Liver (tissue), 9 donors: ENCODE results near the gene USHBP1. TPM values are rescaled to one million over a fixed set of nuclear protein-coding genes. Genes with fewer than 3 reads are reported as not detected.

Source experiments
- DNase-seq: peaks from one replicate; pipeline ENCODE4 v3.0.0-alpha.2; 2017; ENCODE audit warnings: low spot score
- H3K27ac ChIP-seq, 2 donors: one replicate each; pipeline ENCODE4 v1.7.0; 2013; ENCODE audit warnings: inconsistent platforms in 2 of 2, low read length in 2 of 2, control low read depth in 1 of 2, low read depth in 1 of 2, mild to moderate bottlenecking in 1 of 2
- H3K27me3 ChIP-seq, 4 donors: one replicate each; pipeline versions ENCODE4 v1.6.1 to v1.7.0; 2013; ENCODE audit warnings: low read length in 3 of 4, inconsistent platforms in 1 of 4, mild to moderate bottlenecking in 1 of 4, moderate library complexity in 1 of 4; ENCODE audit not compliant: control insufficient read depth in 4 of 4, insufficient read depth in 4 of 4
- H3K36me3 ChIP-seq, 4 donors: one replicate each; pipeline versions ENCODE4 v1.6.1 to v1.7.0; 2013; ENCODE audit warnings: low read length in 3 of 4, mild to moderate bottlenecking in 3 of 4, low read depth in 1 of 4, moderate library complexity in 1 of 4; ENCODE audit not compliant: control insufficient read depth in 4 of 4, insufficient read depth in 3 of 4
- H3K4me1 ChIP-seq, 4 donors: one replicate each; pipeline versions ENCODE4 v1.6.1 to v1.7.0; 2013; ENCODE audit warnings: low read length in 3 of 4, mild to moderate bottlenecking in 3 of 4, moderate library complexity in 1 of 4; ENCODE audit not compliant: control insufficient read depth in 4 of 4, insufficient read depth in 4 of 4
- H3K4me3 ChIP-seq, 3 donors: one replicate each; pipeline versions ENCODE4 v1.6.1 to v1.7.0; 2013; ENCODE audit warnings: low read length in 3 of 3, control low read depth in 1 of 3, low read depth in 1 of 3, mild to moderate bottlenecking in 1 of 3
- H3K9ac ChIP-seq, 2 donors: one replicate each; pipeline ENCODE4 v1.7.0; 2013; ENCODE audit warnings: low read length in 2 of 2, mild to moderate bottlenecking in 2 of 2, moderate library complexity in 2 of 2, control low read depth in 1 of 2, low read depth in 1 of 2
- H3K9me3 ChIP-seq, 4 donors: one replicate each; pipeline versions ENCODE4 v1.6.1 to v1.7.0; 2013; ENCODE audit warnings: low read length in 3 of 4; ENCODE audit not compliant: control insufficient read depth in 4 of 4
- ATF3 ChIP-seq: IDR thresholded peaks from 2 replicates; pipeline ENCODE4 v1.6.1; 2016; ENCODE audit warnings: antibody characterized with exemption
- CTCF ChIP-seq: fragments of 150-350 bp; IDR thresholded peaks from 2 replicates; pipeline ENCODE4 v1.5.1; 2017; ENCODE audit warnings: improper control_type of control experiment, low read depth, low read length; ENCODE audit not compliant: missing input control
- EGR1 ChIP-seq, 2 donors: IDR thresholded peaks; 2 replicates each; pipeline ENCODE4 v1.6.1; 2016 to 2018; ENCODE audit warnings: antibody characterized with exemption in 2 of 2, low read depth in 2 of 2
- FOXA1 ChIP-seq: IDR thresholded peaks from 2 replicates; pipeline ENCODE4 v1.6.1; 2016; ENCODE audit warnings: antibody characterized with exemption
- FOXA2 ChIP-seq: IDR thresholded peaks from 2 replicates; pipeline ENCODE4 v1.6.1; 2016; ENCODE audit warnings: antibody characterized with exemption
- GABPA ChIP-seq, 2 donors: IDR thresholded peaks in 1 of 2; conservative IDR thresholded peaks in 1 of 2; 2 replicates each; pipeline ENCODE4 v1.6.1; 2016; ENCODE audit warnings: antibody characterized with exemption in 2 of 2, mild to moderate bottlenecking in 1 of 2, moderate library complexity in 1 of 2
- HNF4A ChIP-seq, 2 donors: conservative IDR thresholded peaks; 2 replicates each; pipeline ENCODE4 v1.6.1; 2016; ENCODE audit warnings: antibody characterized with exemption in 2 of 2, mild to moderate bottlenecking in 2 of 2
- HNF4G ChIP-seq: IDR thresholded peaks from 2 replicates; pipeline ENCODE4 v1.6.1; 2016; ENCODE audit warnings: antibody characterized with exemption
- JUND ChIP-seq, 2 donors: IDR thresholded peaks; 2 replicates each; pipeline ENCODE4 v1.6.1; 2016; ENCODE audit warnings: antibody characterized with exemption in 2 of 2
- MAX ChIP-seq: IDR thresholded peaks from 2 replicates; pipeline ENCODE4 v1.6.1; 2016; ENCODE audit warnings: antibody characterized with exemption
- NR2F2 ChIP-seq: IDR thresholded peaks from 2 replicates; pipeline ENCODE4 v1.6.1; 2016; ENCODE audit warnings: antibody characterized with exemption
- RAD21 ChIP-seq, 2 donors: IDR thresholded peaks; 2 replicates each; pipeline ENCODE4 v1.6.1; 2016; ENCODE audit warnings: antibody characterized with exemption in 2 of 2, mild to moderate bottlenecking in 2 of 2
- REST ChIP-seq: IDR thresholded peaks from 2 replicates; pipeline ENCODE4 v1.6.1; 2016; ENCODE audit warnings: antibody characterized with exemption, mild to moderate bottlenecking
- SP1 ChIP-seq: IDR thresholded peaks from 2 replicates; pipeline ENCODE4 v1.6.1; 2018; ENCODE audit warnings: antibody characterized with exemption, mild to moderate bottlenecking
- TAF1 ChIP-seq: conservative IDR thresholded peaks from 2 replicates; pipeline ENCODE4 v1.6.1; 2016; ENCODE audit warnings: antibody characterized with exemption, mild to moderate bottlenecking
- YY1 ChIP-seq: IDR thresholded peaks from 2 replicates; pipeline ENCODE4 v1.6.1; 2016; ENCODE audit warnings: antibody characterized with exemption, mild to moderate bottlenecking
- ZBTB33 ChIP-seq: IDR thresholded peaks from 2 replicates; pipeline ENCODE4 v1.6.1; 2016; ENCODE audit warnings: antibody characterized with exemption
- WGBS: extraction: QIAGEN DNeasy Blood & Tissue Kit; methylation state at CpG from one replicate; pipeline ENCODE4 v1.1.7; 2013; 5-methylcytosine and 5-hydroxymethylcytosine counted together
- polyA plus RNA-seq, 2 donors: library from polyadenylated mRNA; stranded (reverse) in 1 of 2; unstranded in 1 of 2; fragments of 200-250 nt in 1 of 2; fragments of >200 nt in 1 of 2; fragmentation: Nextera tagmentation in 1 of 2; extraction: Ambion mirVana in 1 of 2; gene quantifications; one replicate each; pipeline versions ENCODE4 v1.2.1 to v1.2.3, GENCODE V29; 2013 to 2015
- total RNA-seq, 2 donors: library from RNA; depleted of rRNA; stranded (reverse); fragments of >200 nt; gene quantifications; one replicate each; pipeline ENCODE4 v1.2.3, GENCODE V29; 2014
- donor health status: healthy.
- donor health status: healthy.
- donor health status: healthy.
- donor health status: healthy.
- donor health status: healthy.

Gene USHBP1
- total and polyA plus RNA-seq, 4 donors, result 1.2 to 2.6 (median 1.9) TPM

- DNase-seq, result no peak
- no peak overlapping the region for H3K9ac ChIP-seq
- peaks cover 9 to 36% (median 10%) of the 10 kb centered on the region in 4 donors for H3K36me3 ChIP-seq
- H3K4me3 ChIP-seq, result no peak overlapping the region
- no peaks in the 10 kb centered on the region for H3K9me3 ChIP-seq
- H3K27me3 ChIP-seq, result no peaks in the 10 kb centered on the region
- 92% methylated on average over 5 of the region's 5 CpGs for WGBS
- TF ChIP-seq SP1, result no peak
- no peak for TF ChIP-seq JUND (IDR thresholded peaks at IDR 0.05)
- TF ChIP-seq TAF1, result no peak
- no peak for TF ChIP-seq YY1
- TF ChIP-seq GABPA (IDR thresholded peaks at IDR 0.05 in 1 of 2, conservative IDR thresholded peaks at IDR 0.05 in 1 of 2), result no peak
- no peak for TF ChIP-seq FOXA2
- no peak for TF ChIP-seq NR2F2
- no peak for TF ChIP-seq EGR1 (IDR thresholded peaks at IDR 0.05; ENCODE audit: low read depth in 2 of 2)
- TF ChIP-seq CTCF, result no peak
- no peak for TF ChIP-seq FOXA1
- no peak for TF ChIP-seq HNF4G
- no peak for TF ChIP-seq ATF3
- TF ChIP-seq HNF4A (conservative IDR thresholded peaks at IDR 0.05), result no peak
- TF ChIP-seq MAX, result no peak
- peaks cover 0 to 15% (median 12%) of the 10 kb centered on the region in 4 donors for H3K4me1 ChIP-seq
- no peak overlapping the region for H3K27ac ChIP-seq
These were observed 51.2 kb downstream of the USHBP1 start for GRCh38 chr19:17213334-17213733.

- no peak overlapping the region for H3K9ac ChIP-seq
- H3K4me1 ChIP-seq, result peaks cover 0 to 15% (median 12%) of the 10 kb centered on the region in 4 donors
- H3K36me3 ChIP-seq, result peaks cover 8 to 30% (median 10%) of the 10 kb centered on the region in 4 donors
- TF ChIP-seq YY1 (no peak), EGR1 (IDR thresholded peaks at IDR 0.05; ENCODE audit: low read depth in 2 of 2) (no peak), ZBTB33 (no peak), RAD21 (IDR thresholded peaks at IDR 0.05) (no peak), NR2F2 (no peak), CTCF (no peak), REST (no peak), TAF1 (no peak), FOXA1 (no peak), FOXA2 (no peak), HNF4A (conservative IDR thresholded peaks at IDR 0.05) (no peak), SP1 (no peak)
- DNase-seq, result no peak
- H3K9me3 ChIP-seq, result no peaks in the 10 kb centered on the region
- H3K27ac ChIP-seq, result no peak overlapping the region
- WGBS, result 95% methylated on average over 58 of the region's 58 CpGs
- no peak overlapping the region for H3K4me3 ChIP-seq
- no peaks in the 10 kb centered on the region for H3K27me3 ChIP-seq
These were observed 52.7 kb downstream of the USHBP1 start for GRCh38 chr19:17211547-17212446.
